Activated gamma-delta T cell treated with anti-CD3 and anti-CD28 coated beads, Interleukin-2, amount 50 U/mL, for 16 hours (primary cell): ENCODE data around the gene HDLBP.

Experiments
- DNase-seq: peaks from one replicate; pipeline ENCODE4 v3.0.0-alpha.2; 2020; ENCODE audit warnings: low read depth

The HDLBP gene

GRCh38 chr2:241275910-241276309 is 39.6 kb downstream of the HDLBP start:
- DNase-seq, result no peak

DNA sequence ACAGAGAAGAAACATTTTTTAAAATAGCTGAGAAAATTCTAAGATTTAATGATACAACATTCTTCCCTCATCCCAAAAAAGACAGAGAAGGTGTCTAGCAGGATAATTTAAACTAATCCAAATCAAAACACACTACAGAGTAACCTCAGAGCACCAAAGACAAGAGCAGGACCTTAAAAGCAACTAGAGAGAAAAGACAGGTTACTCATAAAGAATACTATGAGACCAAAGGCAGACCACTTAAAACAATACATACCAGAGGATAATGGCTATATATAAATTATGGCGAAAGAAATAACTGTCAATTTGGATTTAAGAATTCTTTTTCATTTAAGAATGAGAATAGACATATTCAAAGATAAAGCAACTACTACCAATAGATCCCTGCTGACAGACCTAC is 40.0 kb downstream of the HDLBP start:
- no peak for DNase-seq

GRCh38 chr2:241274127-241274526 is 41.3 kb downstream of the HDLBP start:
- no peak for DNase-seq

DNA sequence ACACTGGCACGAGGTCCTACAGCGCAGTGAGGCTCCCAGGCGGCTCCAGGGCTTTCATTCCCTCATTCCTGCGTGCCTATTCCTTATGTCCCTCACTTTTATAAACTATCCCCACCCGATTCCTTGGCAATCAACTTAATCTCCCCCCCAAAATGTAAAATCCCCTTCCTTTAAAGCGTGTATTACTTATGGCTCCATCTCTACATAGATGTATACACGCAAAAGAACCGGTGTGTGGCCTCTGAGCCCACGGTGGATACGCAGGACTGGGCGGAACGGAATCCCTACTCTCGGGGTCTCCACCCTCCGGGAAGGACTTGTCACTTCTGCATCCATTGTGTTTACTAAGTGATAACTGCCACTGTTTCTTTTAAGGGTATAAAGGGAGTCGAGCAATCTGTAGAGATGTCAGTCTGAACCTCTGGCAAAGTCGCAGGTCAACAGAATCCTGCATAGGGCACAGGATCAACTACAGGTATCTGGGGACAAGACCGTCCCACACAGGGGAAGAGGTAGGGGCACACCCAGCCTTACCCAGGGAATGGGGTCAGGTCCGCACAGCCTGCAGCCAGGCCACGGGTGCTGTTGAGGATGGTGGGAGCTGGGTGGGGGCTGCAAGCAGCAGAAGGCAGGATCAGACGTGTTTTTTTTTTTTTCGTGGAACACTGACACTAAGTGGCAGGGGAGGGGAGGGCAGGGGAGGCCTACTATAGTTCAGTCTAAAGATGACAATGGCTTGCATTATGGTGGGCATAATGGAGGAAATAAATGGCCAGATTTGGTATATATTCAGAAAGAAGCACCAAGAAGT is 42.1 kb downstream of the HDLBP start:
- DNase-seq, result no peak

- peak; percentile 12 for DNase-seq
Observed at GRCh38 chr2:241272303-241273209, 42.9 kb downstream of the HDLBP start.

DNA sequence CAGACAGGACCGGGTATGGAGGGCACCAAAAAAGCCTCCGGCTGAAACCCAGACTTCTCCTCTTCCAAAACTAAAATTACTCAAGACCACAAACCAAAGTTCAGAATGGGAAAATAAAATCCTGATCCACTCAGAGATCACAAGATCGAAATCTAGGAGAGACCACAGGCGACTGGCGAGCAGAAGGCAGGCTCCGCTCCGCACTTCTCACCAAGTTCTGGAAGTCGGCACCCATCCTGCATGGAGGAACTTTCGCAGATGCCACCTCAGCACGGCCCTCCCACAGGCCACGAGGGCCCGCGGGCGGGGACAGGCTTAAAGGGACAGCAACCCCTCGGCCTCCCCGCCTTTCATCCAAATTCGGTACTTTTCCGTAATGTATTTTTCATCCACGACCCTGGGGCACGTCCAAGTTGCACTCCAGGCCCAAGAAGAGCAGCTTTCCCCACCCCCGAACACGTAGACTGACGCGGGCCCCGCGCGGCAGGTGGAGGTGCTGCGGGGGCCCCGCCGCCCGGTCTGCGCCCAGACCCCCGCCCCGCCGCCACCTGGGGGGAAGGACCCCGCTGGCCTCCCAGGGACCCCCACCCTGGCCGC is 43.7 kb downstream of the HDLBP start:
- DNase-seq, result peak; percentile 33

- no peak for DNase-seq
Observed at GRCh38 chr2:241270531-241270930, 44.9 kb downstream of the HDLBP start.

DNA sequence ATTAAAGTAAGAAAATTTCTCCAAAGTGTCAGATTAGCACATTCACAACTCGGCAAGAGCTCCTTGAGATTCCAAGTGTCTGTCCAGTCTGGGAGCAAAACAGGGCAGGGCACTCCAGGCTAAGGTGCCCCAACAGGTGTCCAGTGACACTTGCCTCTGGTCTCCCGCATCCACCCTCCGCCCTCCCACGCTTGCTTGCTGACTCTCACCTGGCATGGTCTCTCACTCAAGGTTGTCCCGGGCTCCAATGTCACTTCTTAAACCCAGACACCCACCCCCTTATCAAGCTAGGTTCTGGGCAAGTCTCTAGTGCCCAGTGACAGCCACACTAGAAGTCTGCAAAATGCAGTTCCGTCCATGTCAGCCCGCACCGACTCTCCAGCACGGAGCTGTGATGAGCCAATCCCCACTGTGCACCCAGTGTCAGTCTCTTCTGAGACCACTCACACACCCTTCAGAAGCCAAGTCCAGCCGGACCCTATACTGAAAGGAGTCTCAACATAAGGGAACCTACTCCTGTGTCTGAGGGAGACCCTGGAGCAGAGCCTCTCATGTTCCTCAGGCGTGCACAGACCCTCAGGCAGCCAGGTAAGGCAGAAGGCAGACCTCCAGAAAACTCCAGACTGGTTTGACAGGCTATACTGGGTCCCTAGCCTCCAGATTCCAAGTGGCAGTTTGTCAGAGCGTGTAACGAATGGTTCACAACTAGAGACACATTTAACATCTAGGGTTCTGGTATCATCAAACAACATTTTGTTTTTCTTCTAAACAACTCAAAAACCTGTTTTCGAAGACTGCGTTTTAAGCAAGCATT is 45.6 kb downstream of the HDLBP start:
- no peak for DNase-seq

DNA sequence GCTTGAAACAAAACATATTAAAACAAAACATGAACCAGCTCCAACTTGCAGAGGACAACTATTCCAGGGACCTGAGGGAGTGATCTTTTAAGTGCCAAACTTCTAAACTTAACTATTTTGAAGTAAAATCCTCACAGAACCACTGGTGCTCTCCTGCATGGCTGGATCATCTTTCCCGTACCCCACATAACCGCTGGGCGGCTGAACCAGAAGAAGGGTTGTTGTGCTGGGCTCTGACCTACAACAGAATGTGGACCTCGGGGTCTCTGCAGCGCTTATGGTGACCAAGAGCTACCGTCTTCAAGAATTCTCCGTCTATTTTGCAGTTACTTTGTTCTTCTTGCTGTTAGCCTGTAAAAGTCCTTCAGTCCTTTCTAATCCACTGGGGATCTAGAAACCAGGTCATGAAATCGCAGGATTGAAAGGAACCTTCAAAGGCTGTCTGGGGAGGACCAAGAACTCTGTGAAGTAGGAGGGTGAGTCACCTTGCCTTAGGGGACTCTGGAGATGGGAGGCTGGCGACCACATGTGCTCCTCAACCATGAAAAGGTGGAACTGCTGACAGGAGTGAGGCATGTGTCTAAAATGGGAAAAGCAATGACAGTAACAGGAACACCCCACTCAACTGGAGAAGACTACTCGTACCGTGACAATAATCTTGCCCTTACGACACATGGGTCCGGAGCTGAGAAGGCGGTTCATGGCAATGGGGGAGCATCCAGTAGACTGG is 46.6 kb downstream of the HDLBP start:
- DNase-seq, result no peak

DNA sequence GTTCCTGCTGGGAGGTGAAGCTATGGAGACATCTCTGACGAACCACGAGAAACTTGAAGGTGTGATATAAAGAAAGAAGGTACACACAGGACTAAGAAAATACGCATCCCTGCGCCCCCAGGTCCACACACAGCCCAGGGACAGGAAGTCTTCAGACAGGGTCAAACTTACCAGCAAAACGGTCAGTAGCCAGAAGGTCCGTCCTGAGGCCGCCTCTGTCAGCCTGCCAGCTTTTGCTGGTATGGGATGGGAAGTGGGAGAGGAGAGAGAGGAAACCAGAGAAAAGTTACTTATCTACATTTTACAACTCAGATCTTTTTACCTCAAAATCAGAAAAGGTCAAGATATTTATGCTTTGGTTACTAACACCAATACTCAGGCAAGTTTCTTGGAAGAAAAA is 47.2 kb downstream of the HDLBP start:
- no peak for DNase-seq

- no peak for DNase-seq
Observed at GRCh38 chr2:241267249-241268067, 48.0 kb downstream of the HDLBP start.

GRCh38 chr2:241265506-241265905 is 50.0 kb downstream of the HDLBP start:
- no peak for DNase-seq

GRCh38 chr2:241263061-241263460 is 52.4 kb downstream of the HDLBP start:
- DNase-seq, result no peak

DNA sequence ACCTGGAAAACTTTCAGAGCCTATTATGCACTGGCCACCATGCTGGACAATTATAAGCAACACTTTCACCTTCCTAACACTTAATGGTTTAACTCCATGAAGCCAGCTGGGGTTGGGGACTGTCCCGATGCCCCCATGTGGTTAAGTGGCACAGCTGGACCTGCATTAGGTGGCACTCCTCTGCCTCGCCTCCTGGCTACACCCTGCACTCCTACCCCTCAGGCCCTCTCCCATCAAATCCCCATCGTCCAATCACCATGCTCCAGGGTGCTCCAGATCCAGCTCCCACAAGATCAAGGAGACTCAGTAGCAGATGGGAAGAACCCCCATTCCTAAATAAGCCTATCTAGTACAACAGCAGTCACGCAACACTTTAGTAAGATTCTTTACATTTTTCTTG is 53.8 kb downstream of the HDLBP start:
- DNase-seq, result no peak

DNA sequence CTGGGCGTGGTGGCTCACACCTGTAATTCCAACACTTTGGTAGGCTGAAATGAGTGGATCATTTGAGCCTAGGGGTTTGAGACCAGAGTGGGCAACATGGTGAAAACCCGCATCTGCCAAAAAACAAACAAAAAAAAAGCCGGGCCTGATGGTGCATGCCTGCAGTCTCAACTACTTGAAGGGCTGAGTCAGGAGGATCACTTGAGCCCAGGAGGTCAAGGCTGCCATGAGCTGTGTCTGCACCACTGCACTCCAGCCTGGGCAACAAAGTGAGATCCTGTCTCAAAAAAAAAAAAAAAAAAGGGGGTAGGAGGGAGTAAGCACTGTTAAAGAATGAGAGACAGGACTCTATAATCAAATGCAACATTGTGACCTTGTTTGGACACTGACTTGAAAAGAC is 54.6 kb downstream of the HDLBP start:
- no peak for DNase-seq

- no peak for DNase-seq
Observed at GRCh38 chr2:241258505-241259280, 56.8 kb downstream of the HDLBP start.

DNA sequence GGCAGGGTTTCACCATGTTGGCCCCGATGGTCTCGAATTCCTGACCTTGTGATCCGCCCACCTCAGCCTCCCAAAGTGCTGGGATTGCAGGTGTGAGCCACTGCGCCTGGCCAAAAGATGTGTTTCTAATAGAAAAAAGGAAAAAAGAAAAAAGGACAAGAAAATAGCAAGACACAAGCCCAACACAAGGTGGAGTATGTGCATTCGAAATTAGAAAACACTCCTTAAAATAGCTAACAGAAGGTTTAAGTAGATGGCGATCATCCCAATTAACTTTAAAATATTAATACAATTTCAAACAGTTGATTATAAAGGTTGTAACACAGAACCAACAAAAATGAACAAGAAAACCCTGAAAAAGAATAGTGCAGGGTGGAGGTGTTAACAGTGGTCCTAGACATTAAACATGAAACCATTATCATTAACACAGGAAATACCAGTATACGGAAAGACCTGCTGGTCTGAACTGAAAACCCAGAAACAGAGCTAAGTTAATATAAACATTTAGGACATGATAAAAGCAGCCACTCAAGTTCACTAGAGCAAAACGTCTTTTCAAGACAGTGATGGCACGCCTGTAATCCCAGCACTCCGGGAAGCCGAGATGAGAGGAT is 57.9 kb downstream of the HDLBP start:
- DNase-seq, result no peak

DNA sequence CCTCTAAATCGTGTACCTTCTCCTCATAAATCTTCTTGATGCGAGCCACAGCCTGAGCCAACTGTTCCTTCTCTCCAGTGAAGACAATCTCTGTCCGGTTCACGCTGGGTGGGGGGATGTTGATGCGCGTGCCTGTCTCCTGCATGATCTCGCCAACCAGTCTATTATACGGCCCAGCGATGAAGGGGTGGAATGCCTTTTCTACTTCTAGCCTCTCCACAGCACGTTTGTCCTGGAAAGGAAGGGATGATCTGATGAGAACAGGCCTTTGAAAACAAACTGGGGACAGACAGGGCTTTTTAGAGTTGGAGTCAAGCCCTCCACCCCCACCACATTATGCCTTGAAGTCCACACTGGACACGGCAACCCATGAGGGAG is 59.3 kb downstream of the HDLBP start:
- no peak for DNase-seq

DNA sequence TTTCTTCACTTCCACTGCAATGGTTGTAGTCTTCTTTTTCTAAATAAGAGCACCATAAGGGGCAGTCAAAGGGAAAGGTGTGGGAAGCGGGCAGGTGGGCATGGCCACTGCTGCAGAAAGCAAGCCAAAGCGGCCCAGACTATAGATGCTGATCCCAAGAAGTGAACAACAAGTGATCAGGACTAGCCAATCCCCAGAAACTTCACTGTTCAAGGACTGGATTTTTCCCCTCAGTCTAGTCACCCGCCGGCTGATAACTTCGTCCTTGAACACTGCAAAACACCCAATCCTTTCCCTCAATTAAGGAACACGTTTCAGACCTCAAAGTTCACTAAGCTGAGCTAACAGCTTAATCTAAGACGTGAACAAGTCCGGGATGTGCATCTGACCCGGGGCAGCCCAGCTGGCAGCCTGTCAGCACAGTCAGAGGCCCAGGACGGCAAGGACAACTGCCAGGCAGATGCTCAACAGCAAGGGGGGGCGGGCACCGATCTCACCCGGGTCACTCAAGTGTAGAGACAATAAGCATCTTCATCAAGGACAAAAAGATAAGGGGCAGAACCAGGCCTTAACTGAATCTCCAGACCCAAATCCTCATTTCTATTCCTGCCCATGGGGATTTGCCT is 59.8 kb downstream of the HDLBP start:
- DNase-seq, result no peak
